Naive thymus-derived CD4-positive, alpha-beta T cell (primary cell): Measurements from ENCODE around the gene LRRIQ3. TPM values are rescaled to one million over a fixed set of nuclear protein-coding genes. Genes with fewer than 3 reads are reported as not detected.
"Not testable (repeated sequence)": the region's sequence is repeated elsewhere in the genome, so short reads cannot be mapped to it uniquely, and the experiment has no call there.

Experiments
- ATAC-seq: fragments of 150-1000 bp; cut with Tn5 transposase; 2 replicates; pipeline ENCODE4 v1.10.0; 2021; ENCODE audit warnings: mild to moderate bottlenecking, moderate library complexity
- CTCF ChIA-PET: fragments of 350-600 bp; sonication (Branson Sonifier 250); formaldehyde crosslinking; loops from one replicate; lab custom pipeline; 2021; ENCODE audit warnings: antibody characterized with exemption; lab: Charles Lee
- POLR2A ChIA-PET: fragments of 350-600 bp; sonication (Branson Sonifier 250); formaldehyde crosslinking; loops from one replicate; lab custom pipeline; 2021; ENCODE audit warnings: antibody characterized with exemption, inconsistent platforms; lab: Charles Lee
- DNase-seq, 9 donors: peaks; one replicate each; pipeline versions ENCODE4 v3.0.0 to v3.0.0-alpha.2; 2020 to 2022; ENCODE audit warnings: mixed read lengths in 1 of 9
- H3K27ac ChIP-seq: one replicate; pipeline ENCODE4 v1.7.0; 2013; ENCODE audit warnings: mild to moderate bottlenecking, low read depth, low read length, moderate library complexity
- H3K27me3 ChIP-seq, 2 donors: one replicate each; pipeline ENCODE4 v1.7.0; 2013; ENCODE audit warnings: low read length in 2 of 2, mild to moderate bottlenecking in 2 of 2, moderate library complexity in 2 of 2; ENCODE audit not compliant: control insufficient read depth in 2 of 2, insufficient read depth in 2 of 2
- H3K36me3 ChIP-seq, 3 experiments: 1 replicate in 2 of 3; 2 replicates in 1 of 3; pipeline ENCODE4 v1.7.0; 2013; ENCODE audit warnings: low read length in 3 of 3, mild to moderate bottlenecking in 3 of 3, moderate library complexity in 1 of 3; ENCODE audit not compliant: insufficient read depth in 3 of 3, control insufficient read depth in 2 of 3
- H3K4me1 ChIP-seq, 2 donors: one replicate each; pipeline ENCODE4 v1.7.0; 2013; ENCODE audit warnings: low read length in 2 of 2, mild to moderate bottlenecking in 2 of 2, moderate library complexity in 1 of 2; ENCODE audit not compliant: control insufficient read depth in 2 of 2, insufficient read depth in 2 of 2
- H3K4me3 ChIP-seq: 2 replicates; pipeline ENCODE4 v1.7.0; 2013; ENCODE audit warnings: mild to moderate bottlenecking, low read length
- H3K9me3 ChIP-seq, 3 experiments: 1 replicate in 2 of 3; 2 replicates in 1 of 3; pipeline ENCODE4 v1.7.0; 2013; ENCODE audit warnings: low read length in 3 of 3; ENCODE audit not compliant: control insufficient read depth in 2 of 3
- H3K27ac Mint-ChIP-seq, 9 donors: one replicate each; pipeline ENCODE4 v1.8.0; 2020 to 2022; ENCODE audit warnings: mixed read lengths in 9 of 9, mild to moderate bottlenecking in 8 of 9, moderate library complexity in 5 of 9, inconsistent platforms in 2 of 9
- H3K27me3 Mint-ChIP-seq, 5 donors: one replicate each; pipeline ENCODE4 v1.8.0; 2021 to 2022; ENCODE audit warnings: mixed read lengths in 5 of 5, mild to moderate bottlenecking in 1 of 5
- H3K36me3 Mint-ChIP-seq, 5 donors: one replicate each; pipeline ENCODE4 v1.8.0; 2020 to 2022; ENCODE audit warnings: mixed read lengths in 5 of 5, mild to moderate bottlenecking in 3 of 5, inconsistent platforms in 1 of 5
- H3K4me1 Mint-ChIP-seq, 7 donors: one replicate each; pipeline ENCODE4 v1.8.0; 2020 to 2022; ENCODE audit warnings: mixed read lengths in 7 of 7, mild to moderate bottlenecking in 3 of 7, inconsistent platforms in 1 of 7
- H3K4me3 Mint-ChIP-seq, 10 donors: one replicate each; pipeline ENCODE4 v1.8.0; 2020 to 2022; ENCODE audit warnings: mild to moderate bottlenecking in 10 of 10, mixed read lengths in 10 of 10, moderate library complexity in 6 of 10, inconsistent platforms in 2 of 10
- H3K9me3 Mint-ChIP-seq, 11 donors: one replicate each; pipeline ENCODE4 v1.8.0; 2020 to 2022; ENCODE audit warnings: mixed read lengths in 11 of 11, mild to moderate bottlenecking in 4 of 11, inconsistent platforms in 1 of 11, moderate library complexity in 1 of 11
- intact Hi-C, 2 donors: fragments of 100-400 bp; cut with micrococcal nuclease; formaldehyde crosslinking; loops; one replicate each; pipeline ENCODE4 v1.15.1; 2023
- polyA plus RNA-seq, 2 donors: library from polyadenylated mRNA; unstranded; fragments of 300-500 nt; fragmentation: Illumina TruSeq; gene quantifications; one replicate each; pipeline ENCODE4 v1.2.3, GENCODE V29; 2021
- total RNA-seq, 6 experiments: library from RNA in 5 of 6; stranded (reverse) in 5 of 6; gene quantifications; 1 replicate in 5 of 6; 2 replicates in 1 of 6; pipeline ENCODE4 v1.2.3 and lab custom pipeline; 2021 to 2026

Gene LRRIQ3
- total and polyA plus RNA-seq, 7 experiments from 2014 or later, result 0.32 to 3.5 (median 1.0) TPM

DNA sequence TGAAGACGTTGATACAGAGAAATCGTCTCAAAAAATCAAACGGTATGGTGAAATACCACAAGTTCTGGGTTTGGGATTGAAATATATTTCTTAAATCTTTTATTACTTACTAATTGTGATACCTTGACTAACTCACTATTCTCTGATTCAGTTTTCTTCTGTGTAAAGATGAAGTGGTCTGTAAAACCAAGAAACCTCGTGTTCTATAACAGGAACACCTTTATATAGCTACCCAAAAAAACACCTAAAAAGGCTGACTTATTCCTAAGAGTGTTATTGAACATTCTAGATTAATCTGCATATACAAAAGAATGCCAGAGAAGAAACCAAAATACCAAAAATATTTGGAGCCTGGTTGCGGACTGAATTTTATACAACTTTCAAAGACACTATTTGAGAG is 721 bp downstream of the LRRIQ3 start:
- Histone ChIP-seq H3K9me3 (no peaks in the 10 kb centered on the region), H3K36me3 (peaks cover 0 to 3% (median 0%) of the 10 kb centered on the region in 3 experiments), H3K4me3 (peak overlapping the region; percentile 85), H3K27ac (peak overlapping the region; percentile 84), H3K27me3 (no peaks in the 10 kb centered on the region), H3K4me1 (peaks cover 5% of the 10 kb centered on the region in 2 donors)
- ATAC-seq (no peak), DNase-seq (peak in 2 of 9 donors; percentile 1 to 9)
- H3K36me3 Mint-ChIP-seq, result peaks cover 0 to 20% (median 5%) of the 10 kb centered on the region in 5 donors
- peak overlapping the region; percentile 91 to 99 (median 94) for H3K4me3 Mint-ChIP-seq
- peaks cover 16 to 39% (median 19%) of the 10 kb centered on the region in 7 donors for H3K4me1 Mint-ChIP-seq
- peaks cover 0 to 7% (median 0%) of the 10 kb centered on the region in 5 donors for H3K27me3 Mint-ChIP-seq
- intact Hi-C loops, result loop anchor here in 1 of 2 donors (2.0 kb wide), 1 partner anchor 1528 kb away; the partner anchor contains the start of gene ACADM
- ChIA-PET POLR2A (no interaction called here), CTCF (no interaction called here)
- H3K9me3 Mint-ChIP-seq, result no peaks in the 10 kb centered on the region
- H3K27ac Mint-ChIP-seq, result peak overlapping the region; percentile 91 to 98 (median 96)

DNA sequence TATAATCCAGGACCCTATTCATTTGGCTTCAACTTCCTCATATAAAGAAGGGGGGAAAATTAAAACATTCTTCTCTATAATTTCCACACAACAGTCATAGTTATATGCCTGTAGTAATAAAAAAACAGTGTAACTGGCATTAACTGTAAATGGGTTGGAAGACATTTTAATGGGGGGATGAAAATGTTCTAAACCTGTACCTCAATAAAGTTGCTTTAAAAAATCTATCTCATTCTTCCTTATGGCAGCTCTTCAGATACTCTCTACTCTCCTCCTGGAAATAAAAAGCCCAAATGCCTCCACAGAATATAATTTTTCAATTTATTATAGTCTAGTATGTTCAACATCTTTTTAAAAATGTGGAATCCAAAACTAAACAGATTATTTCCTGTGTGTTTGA is 2.6 kb downstream of the LRRIQ3 start:
- Mint-ChIP-seq H3K36me3 (peaks cover 0 to 5% (median 4%) of the 10 kb centered on the region in 5 donors), H3K4me1 (peaks cover 16 to 34% (median 19%) of the 10 kb centered on the region in 7 donors), H3K4me3 (no peak overlapping the region), H3K27ac (peak overlapping the region in 1 of 9 donors; percentile 82), H3K27me3 (peaks cover 0 to 7% (median 0%) of the 10 kb centered on the region in 5 donors), H3K9me3 (peaks cover 0 to 3% (median 0%) of the 10 kb centered on the region in 11 donors)
- H3K9me3 ChIP-seq, result no peaks in the 10 kb centered on the region
- H3K27me3 ChIP-seq, result no peaks in the 10 kb centered on the region
- no peak overlapping the region for H3K4me3 ChIP-seq
- ATAC-seq (no peak), DNase-seq (no peak)
- H3K36me3 ChIP-seq, result peaks cover 0 to 4% (median 0%) of the 10 kb centered on the region in 3 experiments
- intact Hi-C loops, result no loop called here
- ChIA-PET CTCF (no interaction called here), POLR2A (no interaction called here)
- H3K4me1 ChIP-seq, result peaks cover 5% of the 10 kb centered on the region in 2 donors
- no peak overlapping the region for H3K27ac ChIP-seq

DNA sequence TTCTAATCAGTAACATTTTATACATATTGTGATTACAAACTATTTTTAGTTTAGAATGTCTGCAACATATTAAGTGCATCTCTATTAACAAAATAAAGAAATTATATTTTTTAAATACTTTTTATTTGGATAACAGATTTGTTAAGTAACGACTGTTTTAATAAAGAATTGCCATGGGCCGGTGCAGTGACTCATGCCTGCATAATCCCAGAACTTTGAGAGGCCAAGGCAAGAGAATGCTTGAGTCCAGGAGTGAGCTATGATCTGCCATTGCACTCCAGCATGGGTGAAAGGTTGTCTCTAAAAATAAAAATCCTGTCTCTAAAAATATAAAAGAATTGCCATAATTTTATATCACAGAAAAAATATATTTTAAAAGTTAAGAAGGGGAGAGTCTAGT is 4.1 kb downstream of the LRRIQ3 start:
- no peak overlapping the region for H3K4me3 Mint-ChIP-seq
- H3K36me3 Mint-ChIP-seq, result peaks cover 0 to 8% (median 0%) of the 10 kb centered on the region in 5 donors
- peaks cover 12 to 24% (median 13%) of the 10 kb centered on the region in 7 donors for H3K4me1 Mint-ChIP-seq
- H3K27ac Mint-ChIP-seq, result no peak overlapping the region
- H3K36me3 ChIP-seq, result peaks cover 0 to 4% (median 0%) of the 10 kb centered on the region in 3 experiments
- no peaks in the 10 kb centered on the region for H3K9me3 ChIP-seq
- no peak for DNase-seq
- ATAC-seq, result no peak
- intact Hi-C loops, result no loop called here
- no peaks in the 10 kb centered on the region for H3K27me3 ChIP-seq
- ChIA-PET POLR2A (no interaction called here), CTCF (no interaction called here)
- H3K4me1 ChIP-seq, result peaks cover 0 to 2% of the 10 kb centered on the region in 2 donors
- peaks cover 0 to 9% (median 2%) of the 10 kb centered on the region in 11 donors for H3K9me3 Mint-ChIP-seq
- no peak overlapping the region for H3K27ac ChIP-seq
- H3K4me3 ChIP-seq, result no peak overlapping the region
- peaks cover 0 to 7% (median 0%) of the 10 kb centered on the region in 5 donors for H3K27me3 Mint-ChIP-seq

DNA sequence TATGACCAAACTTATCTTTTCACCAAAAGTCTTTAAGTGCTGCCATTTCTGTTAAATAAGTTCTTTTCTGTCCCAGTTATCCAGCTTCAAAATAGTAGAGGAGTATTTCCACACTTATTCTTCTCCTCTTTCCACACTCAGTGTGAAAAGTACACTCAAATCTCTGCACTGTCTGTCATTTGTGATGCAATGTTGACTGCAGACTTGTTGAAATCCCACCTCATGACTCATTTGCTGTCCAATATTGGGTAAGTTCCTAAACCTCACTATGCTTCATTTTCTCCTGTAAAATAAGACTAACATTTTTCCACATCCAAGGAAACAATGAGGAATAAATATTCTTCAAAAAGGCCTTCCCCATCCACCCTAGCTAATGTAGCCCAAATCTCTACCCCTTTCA is 17.5 kb downstream of the LRRIQ3 start:
- Histone ChIP-seq H3K27me3 (no peaks in the 10 kb centered on the region), H3K4me1 (no peaks in the 10 kb centered on the region), H3K36me3 (no peaks in the 10 kb centered on the region), H3K27ac (no peak overlapping the region), H3K9me3 (no peaks in the 10 kb centered on the region), H3K4me3 (no peak overlapping the region)
- Mint-ChIP-seq H3K27me3 (no peaks in the 10 kb centered on the region), H3K4me3 (no peak overlapping the region), H3K27ac (no peak overlapping the region), H3K36me3 (peaks cover 0 to 4% (median 3%) of the 10 kb centered on the region in 5 donors), H3K9me3 (peaks cover 0 to 8% (median 4%) of the 10 kb centered on the region in 11 donors), H3K4me1 (no peaks in the 10 kb centered on the region)
- CTCF ChIA-PET, result no interaction called here
- POLR2A ChIA-PET, result no interaction called here
- DNase-seq (no peak), ATAC-seq (no peak)
- intact Hi-C loops, result no loop called here

DNA sequence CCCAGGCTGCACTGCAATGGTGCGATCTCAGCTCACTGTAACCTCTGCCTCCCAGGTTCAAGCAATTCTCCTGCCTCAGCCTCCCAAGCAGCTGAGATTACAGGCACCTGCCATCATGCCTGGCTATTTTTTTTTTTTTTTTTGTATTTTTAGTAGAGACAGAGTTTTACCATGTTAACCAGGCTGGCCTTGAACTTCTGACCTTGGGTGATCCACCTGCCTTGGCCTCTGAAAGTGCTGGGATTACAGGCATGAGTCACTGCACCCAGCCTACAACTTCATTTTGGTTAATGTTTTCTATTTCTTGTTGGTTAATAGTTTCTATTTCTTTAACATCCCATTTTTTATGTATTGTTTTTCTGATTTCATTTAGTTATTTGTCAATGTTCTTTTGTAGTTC is 23.6 kb downstream of the LRRIQ3 start:
- DNase-seq, H3K9me3 ChIP-seq, H3K4me1 Mint-ChIP-seq, ATAC-seq, POLR2A ChIA-PET, H3K27ac ChIP-seq, intact Hi-C loops, CTCF ChIA-PET, H3K4me1 ChIP-seq, H3K27ac Mint-ChIP-seq, H3K4me3 Mint-ChIP-seq, H3K27me3 ChIP-seq, H3K36me3 ChIP-seq, H3K27me3 Mint-ChIP-seq, H3K4me3 ChIP-seq: not testable (repeated sequence)
- peaks cover 5 to 60% (median 21%) of the 10 kb centered on the region in 11 donors for H3K9me3 Mint-ChIP-seq
- H3K36me3 Mint-ChIP-seq, result peaks cover 0 to 15% (median 5%) of the 10 kb centered on the region in 5 donors

DNA sequence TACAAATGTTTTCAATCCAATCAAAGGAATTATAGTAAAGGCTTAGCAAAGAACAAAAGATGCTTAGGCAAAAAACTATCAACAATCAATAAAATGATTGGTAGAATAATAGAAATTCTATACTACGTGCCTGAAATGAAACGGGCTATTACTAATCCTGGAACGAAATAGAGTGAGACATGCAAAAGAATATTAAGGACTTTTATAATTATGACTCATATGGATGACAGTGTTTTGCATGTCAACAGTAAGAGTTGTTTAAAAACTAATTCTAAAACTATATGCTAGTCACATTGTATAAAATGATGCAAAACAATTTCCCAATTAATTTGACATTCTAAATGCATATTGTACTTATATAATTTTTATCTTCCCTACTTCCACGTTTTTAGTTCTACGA is 35.6 kb downstream of the LRRIQ3 start:
- no peaks in the 10 kb centered on the region for H3K36me3 Mint-ChIP-seq
- no peak overlapping the region for H3K4me3 Mint-ChIP-seq
- no peak for DNase-seq
- intact Hi-C loops, result no loop called here
- ATAC-seq, result no peak
- ChIA-PET POLR2A (no interaction called here), CTCF (no interaction called here)
- H3K36me3 ChIP-seq, result no peaks in the 10 kb centered on the region
- H3K27ac ChIP-seq, result no peak overlapping the region
- H3K9me3 Mint-ChIP-seq, result peaks cover 0 to 19% (median 4%) of the 10 kb centered on the region in 11 donors
- no peaks in the 10 kb centered on the region for H3K27me3 ChIP-seq
- no peak overlapping the region for H3K27ac Mint-ChIP-seq
- H3K4me3 ChIP-seq, result no peak overlapping the region
- peaks cover 0 to 4% (median 0%) of the 10 kb centered on the region in 5 donors for H3K27me3 Mint-ChIP-seq
- H3K4me1 Mint-ChIP-seq, result no peaks in the 10 kb centered on the region
- no peaks in the 10 kb centered on the region for H3K9me3 ChIP-seq
- no peaks in the 10 kb centered on the region for H3K4me1 ChIP-seq

DNA sequence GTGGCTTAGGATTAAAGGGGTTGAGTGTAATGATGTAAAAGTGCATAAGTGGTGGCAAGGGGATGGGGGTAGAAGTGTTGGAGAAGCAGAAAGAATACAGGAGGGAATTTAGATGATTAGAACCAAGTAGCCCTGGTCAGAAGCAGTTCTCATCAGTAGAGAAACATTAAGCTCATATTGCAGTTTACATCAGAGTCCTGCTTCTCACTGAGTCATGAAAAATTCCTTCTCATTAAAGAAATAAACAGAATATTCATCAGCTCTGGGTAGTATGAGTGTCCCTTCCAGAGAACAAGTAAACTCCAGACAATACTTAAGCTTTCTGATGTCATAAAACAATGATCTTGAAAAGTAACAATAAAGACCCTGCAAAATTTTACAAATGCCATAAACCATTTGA is 36.5 kb downstream of the LRRIQ3 start:
- CTCF ChIA-PET, result no interaction called here
- Histone ChIP-seq H3K36me3 (no peaks in the 10 kb centered on the region), H3K4me3 (no peak overlapping the region), H3K27me3 (peaks cover 0 to 2% of the 10 kb centered on the region in 2 donors), H3K9me3 (no peaks in the 10 kb centered on the region), H3K4me1 (no peaks in the 10 kb centered on the region), H3K27ac (no peak overlapping the region)
- intact Hi-C loops, result no loop called here
- Mint-ChIP-seq H3K4me3 (no peak overlapping the region), H3K4me1 (no peaks in the 10 kb centered on the region), H3K36me3 (no peaks in the 10 kb centered on the region), H3K27me3 (peaks cover 0 to 4% (median 0%) of the 10 kb centered on the region in 5 donors), H3K9me3 (peaks cover 0 to 11% (median 2%) of the 10 kb centered on the region in 11 donors), H3K27ac (no peak overlapping the region)
- ATAC-seq, result no peak
- POLR2A ChIA-PET, result no interaction called here
- no peak for DNase-seq
